DMS 273 (cell line): ENCODE data around the gene HDAC4.

ENCODE experiments used
- DNase-seq: peaks from one replicate; lab custom pipeline; 2025; ENCODE audit not compliant: unreplicated experiment; lab: John Stamatoyannopoulos, UW

The HDAC4 gene

DNA sequence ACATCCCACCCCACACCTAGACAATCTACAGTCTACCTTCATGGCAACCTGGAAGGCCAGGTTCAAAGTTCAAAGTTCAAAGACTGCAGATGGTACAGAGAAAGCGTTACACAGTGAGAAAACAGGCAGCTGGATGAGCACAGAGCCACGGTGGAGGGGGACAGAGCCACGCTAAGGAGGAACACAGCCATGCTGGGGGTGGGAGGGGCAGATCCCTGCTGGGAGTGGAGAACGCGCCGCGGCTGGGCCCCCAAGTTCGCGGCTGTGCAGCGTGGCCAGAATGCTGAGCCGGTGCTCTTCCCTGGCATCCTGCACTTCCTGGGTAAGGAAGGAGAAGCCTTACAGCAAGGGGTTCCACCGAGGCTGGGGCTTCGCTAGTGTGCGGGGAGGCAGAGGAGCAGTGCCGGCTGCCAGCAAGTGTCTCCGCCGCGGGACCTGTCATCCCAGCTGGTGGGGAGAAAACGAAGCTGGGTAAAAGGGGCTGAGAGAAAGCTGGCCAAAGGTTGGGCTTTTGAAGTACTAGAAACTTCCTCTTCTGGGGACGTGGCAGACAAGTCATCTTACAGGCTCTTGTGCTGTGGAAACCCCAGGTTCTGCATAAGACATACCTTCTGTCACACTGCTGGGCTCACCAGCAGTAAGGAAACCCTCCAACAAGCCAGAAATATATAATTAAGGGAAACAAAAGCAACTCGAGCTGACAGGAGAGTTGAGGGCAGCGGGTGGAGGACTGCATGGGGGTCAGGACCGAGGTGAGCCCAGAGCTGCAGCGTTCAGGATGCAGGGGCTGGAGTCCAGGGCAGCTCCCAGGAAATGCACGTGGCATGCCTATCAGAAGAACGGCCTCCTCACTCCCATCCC is 115.5 kb downstream of the HDAC4 start:
- DNase-seq = no peak

DNA sequence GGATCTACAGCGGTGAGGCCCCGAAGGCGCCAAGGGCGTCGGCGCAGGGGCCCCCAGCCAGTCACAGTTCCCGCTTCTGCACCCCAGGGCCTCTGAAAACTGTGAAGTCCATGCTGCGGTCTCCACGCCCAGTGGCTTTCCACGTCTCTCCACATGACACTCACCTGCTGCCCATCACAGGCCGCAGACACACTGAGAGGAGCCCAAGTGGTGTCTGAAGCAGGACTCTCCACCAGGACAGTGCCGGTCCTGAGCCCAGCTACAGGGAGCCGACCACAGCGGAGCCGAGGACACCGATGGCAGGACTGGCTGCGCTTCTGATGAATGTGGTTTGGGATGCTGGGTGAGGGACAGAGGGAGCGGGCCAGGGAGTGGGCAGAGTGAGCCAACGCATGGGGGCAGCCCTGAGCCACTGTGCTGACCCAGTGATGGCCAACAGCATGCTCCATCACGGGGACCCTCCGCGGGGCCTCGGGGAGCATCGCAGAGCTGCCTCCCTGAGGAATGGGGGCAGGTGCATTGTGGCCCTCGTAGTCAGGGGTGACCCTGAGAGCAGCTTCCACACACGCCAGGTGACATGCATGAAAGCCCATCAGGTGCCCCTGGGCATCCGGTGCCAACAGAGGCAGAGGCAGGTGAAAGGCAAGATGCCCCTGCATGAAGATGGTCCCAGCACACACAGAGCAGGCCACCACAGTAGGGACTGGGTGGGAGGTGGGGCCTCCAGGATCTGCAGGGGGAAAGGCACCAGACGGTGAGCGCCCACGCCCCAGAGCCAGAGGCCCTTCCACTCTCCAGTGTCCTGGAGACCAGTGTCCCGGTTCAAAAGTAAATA is 116.6 kb downstream of the HDAC4 start:
- no peak for DNase-seq

DNA sequence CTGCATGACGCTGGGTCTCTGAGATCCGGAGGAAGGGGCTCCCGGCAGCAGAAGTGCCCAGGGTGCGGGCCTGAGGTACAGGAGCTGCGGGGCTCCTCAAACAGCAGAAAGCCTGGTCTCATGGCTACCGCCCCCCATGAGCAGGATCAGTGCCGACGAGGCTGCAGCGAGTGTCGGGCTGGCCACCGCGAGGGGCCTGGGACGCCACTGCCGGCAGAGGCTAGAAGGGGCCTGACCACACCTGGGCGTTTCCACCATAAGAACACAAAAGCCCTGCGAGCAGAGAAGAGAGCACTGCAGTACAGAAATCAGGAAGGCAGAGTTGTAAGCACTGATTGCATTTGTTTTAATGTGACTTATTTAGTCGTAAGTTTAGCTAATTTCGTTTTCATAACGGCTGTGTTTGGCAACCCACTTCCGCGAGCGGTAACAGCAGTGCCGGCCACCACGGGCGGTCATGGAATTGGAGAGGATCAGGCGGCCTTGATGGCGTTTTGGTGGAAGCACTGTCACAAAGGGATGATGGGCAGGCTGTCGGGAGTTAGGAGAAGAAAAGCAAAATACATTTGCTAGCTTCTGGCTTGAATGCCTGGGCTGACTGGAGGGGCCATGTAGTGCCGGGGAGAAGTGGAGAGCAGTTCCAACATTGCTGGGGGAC is 117.4 kb downstream of the HDAC4 start:
- DNase-seq = no peak

DNA sequence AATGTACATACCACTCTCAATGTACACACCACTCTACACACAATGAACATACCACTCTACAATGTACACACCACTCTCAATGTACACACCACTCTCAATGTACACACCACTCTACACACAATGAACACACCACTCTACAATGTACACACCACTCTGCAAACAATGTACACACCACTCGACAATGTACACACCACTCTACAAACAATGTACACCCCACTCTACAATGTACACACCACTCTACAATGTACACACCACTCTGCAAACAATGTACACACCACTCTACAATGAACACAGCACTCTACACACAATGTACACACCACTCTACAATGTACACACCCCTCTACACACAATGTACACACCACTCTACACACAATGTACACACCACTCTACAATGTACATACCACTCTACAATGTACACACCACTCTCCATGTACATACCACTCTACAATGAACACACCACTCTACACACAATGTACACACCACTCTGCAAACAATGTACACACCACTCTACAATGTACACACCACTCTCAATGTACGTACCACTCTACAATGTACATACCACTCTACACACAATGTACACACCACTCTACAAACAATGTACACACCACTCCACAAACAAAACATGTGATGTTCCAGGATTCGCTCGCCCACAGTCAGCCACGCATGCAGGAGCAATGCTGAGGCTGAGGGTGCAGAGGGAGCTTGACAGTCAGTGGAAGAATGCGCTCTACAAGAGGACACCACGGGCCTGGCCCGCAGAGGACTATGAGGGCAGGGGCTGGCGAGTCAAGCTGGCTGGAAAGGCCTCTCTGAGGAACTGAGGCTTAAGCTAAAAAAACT is 118.2 kb downstream of the HDAC4 start:
- DNase-seq = no peak

DNA sequence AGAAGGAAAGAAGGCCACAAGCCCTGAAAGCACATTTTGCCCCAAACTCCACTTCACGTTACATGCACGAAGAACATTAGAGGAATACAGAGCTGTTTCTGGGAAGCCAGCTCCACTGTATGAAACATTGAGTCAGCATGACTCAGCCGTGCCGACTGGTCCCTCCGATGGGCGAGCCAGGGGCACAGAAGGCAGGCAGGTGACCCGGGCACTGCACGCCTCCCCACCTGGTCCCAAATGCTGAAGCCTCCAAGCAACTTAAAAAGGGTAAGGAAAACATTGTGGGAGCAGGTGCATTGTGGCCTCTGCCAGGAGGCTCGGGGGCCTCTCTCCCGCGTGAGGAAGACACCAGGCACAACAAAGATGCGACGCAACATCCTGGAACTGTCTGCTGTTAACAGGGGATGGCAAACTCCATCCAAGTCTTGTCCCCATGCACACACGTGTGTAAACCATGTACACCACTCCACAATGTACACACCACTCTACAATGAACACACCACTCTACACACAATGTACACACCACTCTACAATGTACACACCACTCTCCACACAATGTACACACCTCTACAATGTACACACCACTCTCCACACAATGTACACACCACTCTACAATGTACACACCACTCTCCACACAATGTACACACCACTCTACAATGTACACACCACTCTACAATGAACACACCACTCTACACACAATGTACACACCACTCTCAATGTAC is 120.4 kb downstream of the HDAC4 start:
- peak; percentile 42 for DNase-seq

DNA sequence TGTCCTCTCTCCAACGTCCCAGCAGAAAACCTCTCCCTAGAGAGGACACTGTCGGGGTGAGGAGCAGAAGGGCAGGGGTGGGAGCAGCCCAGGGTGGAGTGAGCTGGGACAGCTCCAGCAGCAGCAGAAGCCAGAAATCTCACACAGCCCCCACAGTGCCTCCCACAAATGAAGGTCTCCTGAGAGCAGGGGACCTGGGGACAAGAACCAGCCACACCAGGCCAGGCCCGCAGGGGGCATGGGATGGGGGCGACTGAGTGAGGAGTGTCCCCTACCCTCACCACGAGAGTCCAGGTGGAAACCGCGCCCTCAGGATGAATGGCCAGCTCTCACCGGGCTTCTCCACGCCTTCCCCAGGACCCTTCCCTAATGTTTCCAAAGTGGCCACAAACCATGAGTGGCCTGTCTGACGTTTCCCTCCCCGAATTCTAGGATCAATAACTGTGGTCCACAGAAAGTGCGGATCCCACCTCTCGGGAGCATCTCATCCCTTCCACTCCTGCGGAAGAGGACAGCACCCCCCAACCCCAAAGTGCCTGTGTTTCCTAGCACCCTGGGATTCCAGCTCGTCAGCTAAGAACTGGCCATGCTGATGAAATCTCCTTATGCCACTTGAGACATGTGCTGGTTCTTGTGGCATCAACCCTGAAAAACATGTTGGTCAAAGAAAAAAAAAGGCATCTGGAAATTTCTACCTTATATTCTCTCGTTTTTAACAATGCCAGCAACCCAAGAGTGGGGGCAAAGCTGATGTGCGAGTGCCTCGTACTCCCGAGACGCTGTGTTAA is 121.1 kb downstream of the HDAC4 start:
- DNase-seq = no peak

DNA sequence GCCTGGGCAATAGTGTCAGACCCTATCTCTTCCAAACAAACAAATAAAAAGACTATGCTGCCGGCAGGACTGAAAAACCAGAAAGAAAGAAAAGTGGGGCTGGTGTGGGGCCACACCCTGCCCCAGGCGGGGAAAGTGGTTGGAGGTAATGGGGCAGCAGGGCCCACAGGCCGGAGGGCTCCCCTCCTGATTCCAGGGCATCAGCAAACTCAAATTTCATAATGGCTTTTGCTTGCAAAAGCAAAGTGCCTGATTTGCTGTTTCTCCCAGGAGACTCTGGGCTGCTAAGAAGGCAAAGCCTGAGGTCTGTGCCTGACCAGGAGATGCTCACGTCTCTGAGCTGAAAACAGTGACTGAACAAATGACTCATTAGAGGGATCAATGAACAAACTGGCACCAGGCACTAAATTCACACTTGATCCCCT is 121.9 kb downstream of the HDAC4 start:
- DNase-seq = peak; percentile 20

DNA sequence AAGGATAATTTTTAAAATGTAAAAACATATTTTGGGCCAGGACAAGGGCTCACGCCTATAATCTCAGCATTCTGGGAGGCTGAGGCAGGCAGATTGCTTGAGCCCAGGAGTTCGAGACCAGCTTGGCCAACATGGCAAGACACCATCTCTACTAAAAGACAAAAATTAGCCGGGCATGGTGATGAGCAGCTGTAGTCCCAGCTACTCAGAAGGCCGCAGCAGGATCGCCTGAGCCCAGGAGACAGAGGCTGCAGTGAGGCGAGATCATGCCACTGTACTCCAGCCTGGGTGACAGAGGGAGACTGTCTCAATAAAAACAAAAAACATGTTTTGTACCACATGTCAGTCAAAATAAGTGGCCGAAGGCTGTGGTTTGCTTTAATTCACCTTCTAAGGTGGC is 122.5 kb downstream of the HDAC4 start:
- no peak for DNase-seq

DNA sequence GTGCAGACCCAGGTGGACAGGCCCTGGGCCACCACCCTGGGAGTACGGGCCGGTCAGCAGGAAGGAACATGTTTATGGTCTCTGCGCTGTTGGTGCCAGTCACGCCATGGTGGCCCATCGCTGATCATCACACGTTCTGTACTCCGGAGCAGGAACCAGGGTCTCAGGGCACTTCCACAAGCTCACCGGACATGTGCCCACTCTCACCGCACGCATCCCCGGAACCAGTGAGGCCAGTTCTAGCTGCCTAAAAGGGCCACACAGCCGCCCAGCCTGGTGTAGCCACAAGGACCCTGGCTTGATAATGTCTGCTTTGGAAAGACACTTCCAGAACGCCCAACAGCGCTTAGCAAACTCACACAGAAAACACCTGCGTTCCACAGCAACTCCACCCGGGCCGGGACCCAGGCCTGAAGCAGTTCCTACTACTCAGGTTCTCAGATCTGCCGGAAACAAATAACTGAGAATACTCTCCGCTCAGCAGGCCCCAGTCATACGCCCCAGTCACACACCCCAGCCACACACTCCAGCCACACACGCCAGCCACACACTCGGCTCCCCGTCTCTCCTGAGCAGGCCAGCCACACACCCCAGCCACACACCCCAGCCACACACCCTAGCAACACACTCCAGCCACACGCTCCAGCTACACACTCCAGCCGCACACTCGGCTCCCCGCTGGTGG is 123.3 kb downstream of the HDAC4 start:
- no peak for DNase-seq

DNA sequence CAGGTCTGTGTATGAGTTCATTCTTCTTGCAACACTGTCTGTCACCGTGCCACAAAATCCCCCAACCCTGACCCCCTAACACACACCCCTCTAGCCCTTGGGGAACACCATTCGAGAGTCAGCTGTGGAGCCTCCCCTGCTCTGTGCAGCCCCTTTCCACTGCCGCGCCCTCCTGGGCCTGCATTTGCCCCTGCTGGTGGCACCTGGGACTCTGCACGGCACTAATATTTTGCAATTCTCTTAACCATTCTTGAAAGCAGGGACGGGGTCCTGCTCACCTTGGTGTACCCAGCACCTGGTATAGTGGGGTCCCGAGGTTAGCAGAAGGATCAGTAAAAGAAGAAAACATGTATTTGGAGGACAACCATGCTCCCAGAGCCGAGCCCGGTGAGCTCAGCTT is 124.0 kb downstream of the HDAC4 start:
- peak; percentile 27 for DNase-seq

DNA sequence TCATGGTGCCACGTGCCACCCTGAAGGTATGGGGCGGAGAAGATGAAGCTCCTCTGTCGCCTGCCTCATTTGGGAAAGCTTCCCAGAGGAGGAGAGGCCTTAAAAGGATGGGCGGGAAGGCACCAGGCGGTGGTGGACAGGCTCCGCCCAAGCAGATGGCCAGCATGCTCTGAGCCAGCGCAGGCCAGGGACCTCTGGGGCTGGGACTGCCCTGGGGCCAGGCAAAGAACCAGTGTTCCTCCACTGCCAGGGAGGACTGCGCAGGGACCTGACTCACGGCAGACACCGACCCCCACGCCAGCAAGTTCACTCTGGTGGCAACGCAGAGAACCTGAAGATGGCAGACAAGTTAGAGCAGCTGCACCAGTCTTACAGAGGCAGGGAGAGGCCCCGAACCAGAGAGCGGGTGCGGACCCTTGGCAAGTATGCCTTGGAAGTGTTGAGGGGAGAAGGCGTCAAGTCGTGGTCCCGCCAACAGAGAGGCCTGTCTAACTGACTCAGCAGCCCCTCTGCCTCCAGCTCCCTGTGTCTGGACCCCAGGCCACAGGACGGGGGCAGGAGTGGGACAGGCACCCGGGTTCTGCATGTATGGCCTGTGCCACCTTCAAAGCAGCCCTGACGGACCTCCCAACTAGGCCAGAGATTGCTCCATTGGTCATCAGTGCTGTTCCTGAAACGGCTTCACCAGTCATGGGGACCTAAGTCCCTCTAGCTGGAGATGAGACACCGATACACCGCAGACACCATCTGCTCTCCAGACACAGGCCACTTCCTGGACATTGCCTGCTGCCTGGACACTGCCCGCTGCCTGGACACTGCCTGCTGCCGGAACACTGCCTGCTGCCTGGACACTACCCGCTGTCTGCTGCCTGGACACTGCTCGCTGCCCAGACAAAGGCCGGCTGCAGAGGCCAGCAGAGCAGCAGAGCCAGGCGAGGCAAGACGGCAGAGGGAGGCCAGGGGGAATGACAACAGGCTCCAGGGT is 124.7 kb downstream of the HDAC4 start:
- DNase-seq = peak; percentile 94

DNA sequence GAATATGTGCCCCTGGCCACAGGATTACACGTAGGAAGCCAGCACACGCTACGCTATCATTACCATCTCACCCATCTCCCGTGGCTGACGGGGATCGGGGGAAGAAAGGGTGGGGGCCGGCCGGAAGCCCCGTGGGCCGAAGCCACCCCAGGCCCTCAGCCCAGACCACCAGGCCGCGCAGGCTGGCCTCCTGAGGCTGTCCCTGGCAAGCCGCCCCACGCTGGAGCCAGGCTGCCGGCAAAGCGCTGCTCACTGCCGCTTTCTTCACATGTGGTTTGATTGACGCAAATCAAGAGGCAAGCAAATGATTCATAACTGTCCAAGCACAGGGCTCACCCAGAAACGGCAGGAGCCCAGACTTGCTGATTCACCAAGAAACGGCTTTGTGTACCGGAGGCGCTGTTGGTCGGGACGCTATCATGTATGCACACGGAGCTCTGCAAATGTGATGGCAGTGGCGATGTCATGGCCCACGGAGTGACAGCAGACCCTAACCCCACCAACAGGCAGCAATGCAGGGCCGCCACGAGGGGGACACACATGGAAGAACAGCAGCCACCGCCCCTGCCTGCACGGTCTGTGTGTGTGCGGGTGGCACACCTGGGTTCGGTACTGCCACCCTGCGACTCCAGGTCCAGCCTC is 125.7 kb downstream of the HDAC4 start:
- DNase-seq = peak; percentile 81

DNA sequence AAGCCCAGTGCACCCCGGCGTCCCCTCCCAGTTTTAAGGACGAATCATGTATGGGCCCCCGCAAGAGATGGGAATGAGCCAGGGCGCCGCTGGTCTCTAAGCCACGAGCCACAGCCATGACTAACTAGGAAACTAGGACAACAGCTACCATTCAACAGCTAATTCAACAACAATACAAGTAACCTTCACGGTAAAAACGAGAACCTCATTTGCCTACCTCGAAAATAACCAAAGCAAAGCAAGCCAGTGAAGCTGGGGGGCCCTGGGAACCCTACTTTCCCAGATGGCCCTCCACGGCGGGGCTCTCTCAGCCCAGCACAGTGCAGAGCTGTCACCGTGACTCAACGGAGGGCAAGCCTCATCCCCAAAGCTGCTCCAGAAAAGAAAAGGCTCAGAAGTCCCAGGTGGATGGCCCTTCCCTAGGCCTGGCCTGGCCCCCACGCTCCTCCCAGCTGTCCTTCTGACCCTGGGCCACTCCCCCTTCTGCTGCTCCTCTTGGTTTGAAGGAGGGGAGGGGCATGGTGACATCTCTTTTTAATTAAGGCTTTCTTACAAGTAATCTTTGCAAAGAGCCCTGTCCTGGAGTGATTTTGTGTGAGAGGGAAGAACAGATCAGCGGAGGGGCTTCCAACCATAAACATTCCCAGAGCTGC is 126.3 kb downstream of the HDAC4 start:
- DNase-seq = peak; percentile 65

DNA sequence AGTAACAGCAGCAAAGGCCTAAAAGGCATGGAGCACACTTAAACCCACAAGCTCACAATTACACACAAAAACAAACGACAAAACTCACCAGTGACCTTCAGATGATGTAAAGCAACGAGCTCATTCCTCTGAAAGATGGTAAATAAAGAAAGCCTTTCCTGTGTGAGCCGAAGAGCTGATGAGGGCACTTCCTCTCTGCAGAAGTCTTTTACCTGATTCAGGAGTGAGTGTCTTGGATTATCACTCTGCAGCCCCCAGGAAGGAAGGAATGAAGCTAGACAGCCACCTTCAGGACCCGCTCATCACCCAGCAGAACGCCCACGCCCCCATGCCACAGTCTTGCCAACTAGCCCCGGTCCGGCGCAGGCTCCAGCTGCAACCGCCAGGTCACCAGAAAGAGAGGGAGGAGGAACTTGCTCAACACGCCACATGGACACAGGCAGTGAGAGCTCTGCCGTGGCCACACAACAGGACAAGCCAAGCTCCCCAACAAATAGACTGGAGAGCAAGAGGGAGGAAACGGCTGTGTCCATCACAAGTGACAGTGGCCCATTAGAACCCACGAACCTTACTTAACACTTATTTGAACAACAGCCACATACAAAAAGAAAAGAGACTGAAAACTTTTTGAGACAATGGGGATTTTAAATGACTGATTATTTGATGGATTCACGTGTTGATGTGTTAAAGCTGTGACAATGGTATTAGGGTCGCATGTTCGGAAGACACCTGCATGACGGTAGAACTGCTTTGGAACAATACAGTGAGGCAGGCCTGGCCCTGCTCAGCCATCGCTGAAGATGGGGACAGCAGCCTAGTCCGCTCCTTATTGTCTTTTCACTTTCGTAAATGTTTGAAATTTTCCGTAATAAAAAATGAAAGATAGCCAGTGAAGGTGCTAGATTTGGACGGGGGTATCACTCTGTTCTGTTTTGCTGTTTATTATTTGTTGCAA is 127.3 kb downstream of the HDAC4 start:
- no peak for DNase-seq

DNA sequence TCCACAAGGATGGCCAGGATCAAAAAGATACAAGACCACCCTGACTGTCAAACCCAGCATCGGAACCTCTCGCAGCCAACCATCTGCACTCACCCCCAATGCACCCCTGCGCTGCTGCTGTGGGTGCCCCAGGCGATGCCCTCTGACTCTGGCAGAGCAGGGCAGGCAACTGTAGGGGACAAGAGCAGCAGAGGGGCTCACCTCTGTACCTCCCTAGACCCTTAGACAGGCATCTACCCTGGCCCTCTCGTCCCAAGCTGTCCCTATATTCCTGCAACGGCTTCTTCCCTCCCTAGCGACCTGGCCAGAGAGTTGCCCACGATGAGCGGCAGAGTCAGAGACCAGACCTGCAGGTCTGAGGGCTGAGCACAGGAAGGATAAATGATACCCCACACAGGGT is 128.2 kb downstream of the HDAC4 start:
- DNase-seq = no peak
